A673 (cell line): ENCODE results near the gene UBA1. TPM values are rescaled to one million over a fixed set of nuclear protein-coding genes. Genes with fewer than 3 reads are reported as not detected.

Experiments
- BruUV-seq: library from RNA; stranded (reverse); fragments of 400-500 nt; replicated peaks from 2 replicates; lab custom pipeline; 2021; lab: Mats Ljungman, UMichigan
- CTCF ChIA-PET: fragments of 300-600 bp; sonication (Branson Sonifier 250); formaldehyde crosslinking; loops from one replicate; lab custom pipeline; 2022; ENCODE audit warnings: antibody characterized with exemption; lab: Charles Lee
- POLR2A ChIA-PET: fragments of 300-600 bp; sonication (Branson Sonifier 250); formaldehyde crosslinking; loops from one replicate; lab custom pipeline; 2022; ENCODE audit warnings: antibody characterized with exemption; ENCODE audit not compliant: low non-redundant PET; lab: Charles Lee
- DNase-seq: peaks from one replicate; pipeline ENCODE4 v3.0.0-alpha.2; 2015; ENCODE audit warnings: low spot score
- H3K27ac ChIP-seq: fragments of 200-600 bp; sonication (generic); 2 replicates; pipeline ENCODE4 v1.5.1; 2016; ENCODE audit warnings: mixed run types, low read depth, mild to moderate bottlenecking, mixed read lengths, antibody characterized with exemption, low read length; ENCODE audit not compliant: poor library complexity, severe bottlenecking
- H3K27me3 ChIP-seq: fragments of 200-600 bp; sonication (generic); replicated peaks from 2 replicates; pipeline ENCODE4 v1.6.1; 2017; ENCODE audit warnings: mixed run types, low read depth, mild to moderate bottlenecking, mixed read lengths, antibody characterized with exemption, low read length; ENCODE audit not compliant: insufficient read depth, poor library complexity
- H3K36me3 ChIP-seq: fragments of 200-600 bp; sonication (generic); 2 replicates; pipeline ENCODE4 v1.6.1; 2016; ENCODE audit warnings: mixed run types, mild to moderate bottlenecking, mixed read lengths, antibody characterized with exemption, low read length; ENCODE audit not compliant: insufficient read depth, poor library complexity, severe bottlenecking
- H3K4me1 ChIP-seq: fragments of 200-600 bp; sonication (generic); 2 replicates; pipeline ENCODE4 v1.6.1; 2017; ENCODE audit warnings: mixed run types, mild to moderate bottlenecking, mixed read lengths, antibody characterized with exemption, low read length; ENCODE audit not compliant: insufficient read depth, poor library complexity, severe bottlenecking
- H3K4me3 ChIP-seq: fragments of 200-600 bp; sonication (generic); 2 replicates; pipeline ENCODE4 v1.5.1; 2016; ENCODE audit warnings: low read depth, mixed run types, mild to moderate bottlenecking, mixed read lengths, low read length; ENCODE audit not compliant: poor library complexity, severe bottlenecking
- H3K9me3 ChIP-seq: fragments of 200-600 bp; sonication (generic); 2 replicates; pipeline ENCODE4 v1.6.1; 2016; ENCODE audit warnings: mixed run types, low read depth, mild to moderate bottlenecking, mixed read lengths, antibody characterized with exemption, low read length; ENCODE audit not compliant: poor library complexity, severe bottlenecking
- CTCF ChIP-seq: fragments of 300-800, 200-600 bp; sonication (generic); conservative IDR thresholded peaks from 2 replicates; pipeline ENCODE4 v1.5.1; 2017; ENCODE audit warnings: low read depth, mild to moderate bottlenecking, antibody characterized with exemption, low read length, moderate library complexity, mixed read lengths
- EZH2 ChIP-seq: fragments of 200-600 bp; sonication (generic); IDR thresholded peaks from 2 replicates; pipeline ENCODE4 v1.6.1; 2017; ENCODE audit warnings: borderline replicate concordance, low read depth, mild to moderate bottlenecking, mixed read lengths, antibody characterized with exemption, low read length; ENCODE audit not compliant: poor library complexity, severe bottlenecking
- intact Hi-C: fragments of 100-400 bp; cut with micrococcal nuclease; formaldehyde crosslinking; loops from one replicate; pipeline ENCODE4 v1.10.0; 2022; ENCODE audit not compliant: unreplicated experiment
- total RNA-seq: library from RNA; stranded (reverse); gene quantifications from 2 replicates; pipeline ENCODE4 v1.2.3, GENCODE V29; 2021

Gene UBA1
- total RNA-seq, 1 experiment from 2014 or later = 413 TPM

- Histone ChIP-seq H3K4me1 (no peaks in the 10 kb centered on the region), H3K36me3 (peaks cover 28% of the 10 kb centered on the region), H3K27me3 (no peaks in the 10 kb centered on the region), H3K9me3 (no peaks in the 10 kb centered on the region), H3K27ac (no peak overlapping the region), H3K4me3 (no peak overlapping the region)
- CTCF ChIA-PET = no interaction called here
- DNase-seq = no peak
- BruUV-seq = no TSS peak
- TF ChIP-seq EZH2 = no peak
- TF ChIP-seq CTCF = no peak
- POLR2A ChIA-PET = no interaction called here
- intact Hi-C loops = no loop called here
Observed at GRCh38 chrX:47239199-47239598, 45.6 kb downstream of the UBA1 start.

- H3K4me1 ChIP-seq = no peaks in the 10 kb centered on the region
- H3K27ac ChIP-seq = no peak overlapping the region
- ChIA-PET POLR2A (no interaction called here), CTCF (no interaction called here)
- no peak for DNase-seq
- intact Hi-C loops = no loop called here
- no peak overlapping the region for H3K4me3 ChIP-seq
- TF ChIP-seq CTCF (no peak), EZH2 (no peak)
- H3K9me3 ChIP-seq = no peaks in the 10 kb centered on the region
- peaks cover 28% of the 10 kb centered on the region for H3K36me3 ChIP-seq
- no peaks in the 10 kb centered on the region for H3K27me3 ChIP-seq
- BruUV-seq = no TSS peak
Observed at GRCh38 chrX:47239898-47240545, 46.4 kb downstream of the UBA1 start.

GRCh38 chrX:47240619-47241018 lies 47.0 kb downstream of the UBA1 start:
- Histone ChIP-seq H3K4me1 (no peaks in the 10 kb centered on the region), H3K4me3 (no peak overlapping the region), H3K36me3 (peaks cover 28% of the 10 kb centered on the region), H3K9me3 (no peaks in the 10 kb centered on the region), H3K27ac (no peak overlapping the region), H3K27me3 (no peaks in the 10 kb centered on the region)
- DNase-seq = no peak
- ChIA-PET POLR2A (no interaction called here), CTCF (no interaction called here)
- no TSS peak for BruUV-seq
- intact Hi-C loops = no loop called here
- no peak for TF ChIP-seq EZH2
- TF ChIP-seq CTCF = no peak
